Osteocyte (in vitro differentiated cells): ENCODE measurements around the gene TMEM18. TPM values are rescaled to one million over a fixed set of nuclear protein-coding genes. Genes with fewer than 3 reads are reported as not detected.

Experiments used
- DNase-seq: peaks from one replicate; pipeline ENCODE4 v3.0.0; 2021; ENCODE audit warnings: mixed read lengths; ENCODE audit not compliant: unreplicated experiment; ENCODE audit errors: extremely low spot score
- H3K27ac Mint-ChIP-seq: one replicate; pipeline ENCODE4 v1.8.0; 2021; ENCODE audit warnings: mild to moderate bottlenecking, mixed read lengths; ENCODE audit not compliant: unreplicated experiment
- H3K27me3 Mint-ChIP-seq: one replicate; pipeline ENCODE4 v1.8.0; 2021; ENCODE audit warnings: mixed read lengths; ENCODE audit not compliant: unreplicated experiment
- H3K36me3 Mint-ChIP-seq: one replicate; pipeline ENCODE4 v1.8.0; 2021; ENCODE audit warnings: mixed read lengths; ENCODE audit not compliant: unreplicated experiment
- H3K4me1 Mint-ChIP-seq: one replicate; pipeline ENCODE4 v1.8.0; 2021; ENCODE audit warnings: mixed read lengths; ENCODE audit not compliant: unreplicated experiment
- H3K4me3 Mint-ChIP-seq: one replicate; pipeline ENCODE4 v1.8.0; 2021; ENCODE audit warnings: mild to moderate bottlenecking, moderate library complexity, mixed read lengths; ENCODE audit not compliant: unreplicated experiment
- H3K9me3 Mint-ChIP-seq: one replicate; pipeline ENCODE4 v1.8.0; 2021; ENCODE audit warnings: mixed read lengths; ENCODE audit not compliant: unreplicated experiment
- total RNA-seq: library from RNA; stranded (reverse); gene quantifications from 2 replicates; pipeline ENCODE4 v1.2.1, GENCODE V29; 2021
- TF ChIP-seq, protein P1 (sequence below): fragments of 200-600 bp; sonication (generic); IDR thresholded peaks from 2 replicates; pipeline ENCODE4 v1.5.0; 2021; ENCODE audit warnings: antibody characterized with exemption, mild to moderate bottlenecking, moderate library complexity

The TMEM18 gene
- total RNA-seq, 1 donor from 2014 or later = 32.8 TPM

DNA sequence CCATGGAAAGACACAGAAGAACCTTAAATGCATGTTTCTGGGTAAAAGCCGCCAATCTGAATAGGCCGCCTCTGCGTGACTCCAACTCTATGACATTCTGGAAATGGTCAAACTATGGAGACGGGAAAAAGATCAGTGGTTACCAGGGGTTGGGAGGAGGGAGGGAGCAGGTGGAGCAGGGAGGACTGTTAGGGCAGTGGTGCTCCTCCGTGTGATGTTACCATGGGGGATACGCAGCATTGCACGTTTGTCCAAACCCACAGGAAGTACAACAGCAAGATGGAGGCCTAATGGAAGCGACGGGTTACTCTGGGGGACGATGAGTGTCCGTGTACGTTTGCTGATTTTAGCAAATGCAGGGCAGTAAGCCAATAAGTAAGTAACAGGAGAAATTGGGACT, 17.2 kb downstream of the TMEM18 start:
- Mint-ChIP-seq H3K36me3 (peaks cover 12% of the 10 kb centered on the region), H3K9me3 (peaks cover 3% of the 10 kb centered on the region), H3K27me3 (peaks cover 35% of the 10 kb centered on the region), H3K4me1 (no peaks in the 10 kb centered on the region), H3K27ac (no peak overlapping the region), H3K4me3 (no peak overlapping the region)
- peak; percentile 32 for DNase-seq
- TF ChIP-seq, protein P1, sequence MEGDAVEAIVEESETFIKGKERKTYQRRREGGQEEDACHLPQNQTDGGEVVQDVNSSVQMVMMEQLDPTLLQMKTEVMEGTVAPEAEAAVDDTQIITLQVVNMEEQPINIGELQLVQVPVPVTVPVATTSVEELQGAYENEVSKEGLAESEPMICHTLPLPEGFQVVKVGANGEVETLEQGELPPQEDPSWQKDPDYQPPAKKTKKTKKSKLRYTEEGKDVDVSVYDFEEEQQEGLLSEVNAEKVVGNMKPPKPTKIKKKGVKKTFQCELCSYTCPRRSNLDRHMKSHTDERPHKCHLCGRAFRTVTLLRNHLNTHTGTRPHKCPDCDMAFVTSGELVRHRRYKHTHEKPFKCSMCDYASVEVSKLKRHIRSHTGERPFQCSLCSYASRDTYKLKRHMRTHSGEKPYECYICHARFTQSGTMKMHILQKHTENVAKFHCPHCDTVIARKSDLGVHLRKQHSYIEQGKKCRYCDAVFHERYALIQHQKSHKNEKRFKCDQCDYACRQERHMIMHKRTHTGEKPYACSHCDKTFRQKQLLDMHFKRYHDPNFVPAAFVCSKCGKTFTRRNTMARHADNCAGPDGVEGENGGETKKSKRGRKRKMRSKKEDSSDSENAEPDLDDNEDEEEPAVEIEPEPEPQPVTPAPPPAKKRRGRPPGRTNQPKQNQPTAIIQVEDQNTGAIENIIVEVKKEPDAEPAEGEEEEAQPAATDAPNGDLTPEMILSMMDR = no peak

DNA sequence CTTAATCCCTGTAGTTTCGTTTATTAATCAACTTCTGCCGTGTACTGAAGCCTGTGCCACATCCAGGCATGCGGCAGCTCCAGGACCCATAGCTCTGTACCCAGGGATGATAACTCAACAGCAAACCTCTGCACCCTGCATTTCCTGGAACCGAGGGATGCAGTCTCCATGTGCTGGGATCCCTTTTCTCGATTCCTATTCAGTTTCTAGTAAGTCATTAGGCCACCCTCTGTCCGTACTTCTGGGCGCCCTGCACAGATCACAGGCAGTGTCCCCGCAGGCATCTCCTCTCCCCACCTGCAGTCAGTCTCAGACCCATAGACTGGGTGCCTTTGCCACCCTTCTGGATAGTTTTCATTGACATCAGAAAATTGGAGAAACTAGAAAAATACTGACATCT, 18.8 kb downstream of the TMEM18 start:
- H3K9me3 Mint-ChIP-seq = no peaks in the 10 kb centered on the region
- H3K36me3 Mint-ChIP-seq = peaks cover under 1% of the 10 kb centered on the region
- H3K27ac Mint-ChIP-seq = no peak overlapping the region
- no peaks in the 10 kb centered on the region for H3K4me1 Mint-ChIP-seq
- DNase-seq = no peak
- peaks cover 35% of the 10 kb centered on the region for H3K27me3 Mint-ChIP-seq
- no peak overlapping the region for H3K4me3 Mint-ChIP-seq
- TF ChIP-seq, protein P1 = no peak

DNA sequence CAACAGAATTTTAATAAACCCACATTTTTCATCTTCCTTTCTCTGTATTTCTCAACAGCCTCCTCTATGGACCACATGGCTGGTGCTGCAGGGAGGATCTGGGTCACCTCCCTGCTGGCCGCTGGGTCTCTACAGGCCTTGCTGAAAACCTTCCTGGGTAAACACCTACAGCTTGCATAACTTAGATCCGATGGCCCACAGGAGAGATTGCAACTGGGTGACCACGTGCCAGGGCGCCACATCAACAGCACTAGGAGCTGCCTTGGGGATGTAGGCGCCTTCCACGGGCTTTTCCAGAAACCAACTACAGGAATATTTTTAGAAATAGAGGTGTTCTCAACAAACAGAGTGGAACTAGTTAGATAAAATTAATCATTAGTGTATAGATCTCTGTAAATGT, 19.4 kb downstream of the TMEM18 start:
- Mint-ChIP-seq H3K27ac (no peak overlapping the region), H3K36me3 (no peaks in the 10 kb centered on the region), H3K9me3 (no peaks in the 10 kb centered on the region), H3K27me3 (peaks cover 35% of the 10 kb centered on the region), H3K4me1 (no peaks in the 10 kb centered on the region), H3K4me3 (no peak overlapping the region)
- peak; percentile 48 for DNase-seq
- TF ChIP-seq, protein P1 = no peak

DNA sequence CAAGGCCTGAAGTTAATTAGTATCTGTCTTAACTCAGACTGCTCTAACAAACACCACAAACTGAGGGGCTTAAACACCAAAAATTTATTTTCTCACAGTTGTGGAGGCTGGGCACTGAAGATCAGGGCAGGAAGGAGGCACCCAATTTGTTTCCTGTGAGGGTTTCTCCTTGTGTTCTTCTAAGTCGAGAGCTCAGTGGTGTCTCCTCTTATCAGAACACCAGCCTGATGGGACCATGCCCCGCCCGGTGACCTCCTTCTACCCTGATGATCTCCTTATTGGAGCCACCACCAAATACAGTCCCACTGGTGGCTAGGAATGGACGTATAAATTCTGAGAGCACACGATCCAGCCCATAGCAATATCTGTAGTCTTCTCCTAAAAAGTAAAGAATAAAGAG, 20.5 kb downstream of the TMEM18 start:
- H3K36me3 Mint-ChIP-seq = no peaks in the 10 kb centered on the region
- no peaks in the 10 kb centered on the region for H3K9me3 Mint-ChIP-seq
- H3K4me1 Mint-ChIP-seq = no peaks in the 10 kb centered on the region
- H3K4me3 Mint-ChIP-seq = no peak overlapping the region
- no peak overlapping the region for H3K27ac Mint-ChIP-seq
- peaks cover 35% of the 10 kb centered on the region for H3K27me3 Mint-ChIP-seq
- DNase-seq = peak; percentile 46
- TF ChIP-seq, protein P1 = no peak

DNA sequence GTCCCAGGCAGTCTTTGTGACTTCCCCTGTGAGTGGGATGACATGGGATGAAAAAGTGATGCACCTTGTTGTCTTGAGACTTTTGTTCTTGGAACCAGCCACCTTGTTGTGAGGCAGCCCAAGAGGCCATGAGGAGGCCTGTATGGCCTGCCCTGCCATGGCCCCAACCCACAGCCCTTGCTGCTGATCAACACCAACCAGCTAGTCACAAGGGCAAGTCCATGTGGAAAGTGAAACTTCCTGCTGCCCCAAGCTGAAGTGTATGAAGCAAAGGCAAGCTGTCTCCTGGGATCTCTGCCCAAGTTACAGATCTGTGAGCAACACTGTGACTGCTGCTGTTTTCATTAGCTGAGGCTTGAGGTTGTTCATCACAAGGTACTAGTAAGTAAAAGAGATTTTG, 21.6 kb downstream of the TMEM18 start:
- Mint-ChIP-seq H3K4me3 (no peak overlapping the region), H3K36me3 (no peaks in the 10 kb centered on the region), H3K27me3 (peaks cover 35% of the 10 kb centered on the region), H3K27ac (no peak overlapping the region), H3K9me3 (no peaks in the 10 kb centered on the region), H3K4me1 (no peaks in the 10 kb centered on the region)
- TF ChIP-seq, protein P1 = no peak
- DNase-seq = peak; percentile 73
